Stimulated activated CD8-positive, alpha-beta memory T cell treated with anti-CD3 and anti-CD28 coated beads, Interleukin-4, amount 100 ng/mL, for 24 hours (primary cell): ENCODE results near the gene WNT5B.

Experiments used
- DNase-seq: peaks from one replicate; pipeline ENCODE4 v3.0.0-alpha.2; 2020; ENCODE audit warnings: low read depth

The WNT5B gene

GRCh38 chr12:1630133-1630826 is 1.2 kb downstream of the WNT5B start:
- no peak for DNase-seq

GRCh38 chr12:1630827-1631591 is 2.0 kb downstream of the WNT5B start:
- DNase-seq, result no peak

GRCh38 chr12:1632702-1633101 is 3.7 kb downstream of the WNT5B start:
- DNase-seq, result no peak

GRCh38 chr12:1633459-1633858 is 4.4 kb downstream of the WNT5B start:
- no peak for DNase-seq

GRCh38 chr12:1634149-1634548 is 5.1 kb downstream of the WNT5B start:
- DNase-seq, result no peak

- DNase-seq, result peak; percentile 47
Observed at GRCh38 chr12:1634590-1635191, 5.7 kb downstream of the WNT5B start.

- no peak for DNase-seq
Observed at GRCh38 chr12:1635301-1636095, 6.5 kb downstream of the WNT5B start.

GRCh38 chr12:1638203-1638602 is 9.2 kb downstream of the WNT5B start:
- DNase-seq, result no peak

- no peak for DNase-seq
Observed at GRCh38 chr12:1639538-1639937, 10.5 kb downstream of the WNT5B start.

- DNase-seq, result no peak
Observed at GRCh38 chr12:1640328-1641234, 11.6 kb downstream of the WNT5B start.

- DNase-seq, result no peak
Observed at GRCh38 chr12:1642513-1642912, 13.5 kb downstream of the WNT5B start.

GRCh38 chr12:1643043-1643442 is 14.0 kb downstream of the WNT5B start:
- DNase-seq, result no peak

GRCh38 chr12:1643905-1644533 is 15.0 kb downstream of the WNT5B start:
- DNase-seq, result no peak

- DNase-seq, result no peak
Observed at GRCh38 chr12:1644534-1645438, 15.8 kb downstream of the WNT5B start.

GRCh38 chr12:1645819-1646218 is 16.8 kb downstream of the WNT5B start:
- DNase-seq, result no peak

GRCh38 chr12:1646569-1647284 is 17.7 kb downstream of the WNT5B start:
- DNase-seq, result no peak

- DNase-seq, result no peak
Observed at GRCh38 chr12:1647285-1647669, 18.2 kb downstream of the WNT5B start.

- no peak for DNase-seq
Observed at GRCh38 chr12:1650260-1650977, 21.4 kb downstream of the WNT5B start.

- no peak for DNase-seq
Observed at GRCh38 chr12:1650978-1651361, 21.9 kb downstream of the WNT5B start.
